NT2/D1 (cell line): ENCODE measurements around the gene PWWP2B.

Source experiments
- DNase-seq: peaks from one replicate; pipeline ENCODE4 v3.0.0-alpha.2; 2011; ENCODE audit warnings: low read depth, low spot score
- H3K27me3 ChIP-seq: 2 replicates; pipeline ENCODE4 v1.6.0; 2011; ENCODE audit warnings: mild to moderate bottlenecking; ENCODE audit not compliant: insufficient read length, insufficient read depth
- H3K36me3 ChIP-seq: 2 replicates; pipeline ENCODE4 v1.6.1; 2011; ENCODE audit warnings: mild to moderate bottlenecking, low read length, mixed read lengths; ENCODE audit not compliant: insufficient read depth, insufficient read length
- H3K4me1 ChIP-seq: 2 replicates; pipeline ENCODE4 v1.5.1; 2011; ENCODE audit not compliant: insufficient read depth, insufficient read length
- H3K4me3 ChIP-seq: 2 replicates; pipeline ENCODE4 v1.5.1; 2011; ENCODE audit warnings: low read depth; ENCODE audit not compliant: insufficient read length
- H3K9ac ChIP-seq: 2 replicates; pipeline ENCODE4 v1.6.0; 2011; ENCODE audit warnings: low read depth; ENCODE audit not compliant: insufficient read length
- H3K9me3 ChIP-seq: 2 replicates; pipeline ENCODE4 v1.5.1; 2011; ENCODE audit warnings: mild to moderate bottlenecking, low read length; ENCODE audit not compliant: insufficient read depth
- SUZ12 ChIP-seq: IDR thresholded peaks from 2 replicates; pipeline ENCODE4 v1.6.1; 2011; ENCODE audit not compliant: insufficient read length, insufficient read depth; ENCODE audit errors: extremely low read depth
- YY1 ChIP-seq: IDR thresholded peaks from 2 replicates; pipeline ENCODE4 v1.6.1; 2011; ENCODE audit not compliant: insufficient read length, insufficient read depth
- ZNF274 ChIP-seq: IDR thresholded peaks from 2 replicates; pipeline ENCODE4 v1.6.1; 2011; ENCODE audit warnings: mild to moderate bottlenecking, low read depth, low read length

The PWWP2B gene

GRCh38 chr10:132457328-132458070, 60.5 kb downstream of the PWWP2B start:
- H3K27me3 ChIP-seq, result peaks cover 37% of the 10 kb centered on the region
- no peaks in the 10 kb centered on the region for H3K9me3 ChIP-seq
- no peak overlapping the region for H3K4me3 ChIP-seq
- no peaks in the 10 kb centered on the region for H3K36me3 ChIP-seq
- TF ChIP-seq YY1 (no peak), ZNF274 (no peak), SUZ12 (no peak)
- no peak overlapping the region for H3K9ac ChIP-seq
- peaks cover 3% of the 10 kb centered on the region for H3K4me1 ChIP-seq
- DNase-seq, result no peak

GRCh38 chr10:132458071-132458585, 61.1 kb downstream of the PWWP2B start:
- no peak overlapping the region for H3K9ac ChIP-seq
- DNase-seq, result no peak
- TF ChIP-seq ZNF274, result no peak
- TF ChIP-seq SUZ12, result no peak
- TF ChIP-seq YY1, result no peak
- no peak overlapping the region for H3K4me3 ChIP-seq
- no peaks in the 10 kb centered on the region for H3K9me3 ChIP-seq
- H3K27me3 ChIP-seq, result peaks cover 37% of the 10 kb centered on the region
- no peaks in the 10 kb centered on the region for H3K4me1 ChIP-seq
- H3K36me3 ChIP-seq, result no peaks in the 10 kb centered on the region

GRCh38 chr10:132458586-132459300, 61.7 kb downstream of the PWWP2B start:
- Histone ChIP-seq H3K4me1 (no peaks in the 10 kb centered on the region), H3K36me3 (no peaks in the 10 kb centered on the region), H3K9ac (no peak overlapping the region), H3K9me3 (no peaks in the 10 kb centered on the region), H3K27me3 (peaks cover 36% of the 10 kb centered on the region), H3K4me3 (no peak overlapping the region)
- TF ChIP-seq ZNF274 (no peak), YY1 (no peak), SUZ12 (no peak)
- DNase-seq, result no peak

GRCh38 chr10:132459301-132460003, 62.5 kb downstream of the PWWP2B start:
- H3K9me3 ChIP-seq, result no peaks in the 10 kb centered on the region
- no peak for DNase-seq
- H3K4me1 ChIP-seq, result no peaks in the 10 kb centered on the region
- H3K36me3 ChIP-seq, result no peaks in the 10 kb centered on the region
- no peak overlapping the region for H3K4me3 ChIP-seq
- TF ChIP-seq SUZ12 (no peak), ZNF274 (no peak), YY1 (no peak)
- H3K27me3 ChIP-seq, result peaks cover 31% of the 10 kb centered on the region
- no peak overlapping the region for H3K9ac ChIP-seq

GRCh38 chr10:132460071-132460470, 63.1 kb downstream of the PWWP2B start:
- Histone ChIP-seq H3K4me1 (peaks cover 3% of the 10 kb centered on the region), H3K4me3 (no peak overlapping the region), H3K36me3 (no peaks in the 10 kb centered on the region), H3K27me3 (peaks cover 28% of the 10 kb centered on the region), H3K9ac (no peak overlapping the region), H3K9me3 (no peaks in the 10 kb centered on the region)
- DNase-seq, result no peak
- TF ChIP-seq SUZ12 (no peak), ZNF274 (no peak), YY1 (no peak)

GRCh38 chr10:132460691-132461090, 63.7 kb downstream of the PWWP2B start:
- H3K36me3 ChIP-seq, result no peaks in the 10 kb centered on the region
- H3K9me3 ChIP-seq, result no peaks in the 10 kb centered on the region
- no peak for DNase-seq
- peaks cover 28% of the 10 kb centered on the region for H3K27me3 ChIP-seq
- no peak overlapping the region for H3K9ac ChIP-seq
- TF ChIP-seq ZNF274, result no peak
- H3K4me3 ChIP-seq, result no peak overlapping the region
- H3K4me1 ChIP-seq, result peaks cover 6% of the 10 kb centered on the region

- no peak for DNase-seq
- peaks cover 7% of the 10 kb centered on the region for H3K4me1 ChIP-seq
Observed at GRCh38 chr10:132461103-132461682, 64.2 kb downstream of the PWWP2B start.

More at GRCh38 chr10:132461103-132461682, 64.2 kb downstream of the PWWP2B start:
- Histone ChIP-seq H3K36me3 (no peaks in the 10 kb centered on the region), H3K27me3 (peaks cover 28% of the 10 kb centered on the region), H3K9ac (no peak overlapping the region), H3K4me3 (no peak overlapping the region), H3K9me3 (no peaks in the 10 kb centered on the region)
- TF ChIP-seq SUZ12 (no peak), ZNF274 (no peak), YY1 (no peak)
